Small intestine (tissue), 7 donors: ENCODE results near the gene ELF4. TPM values are rescaled to one million over a fixed set of nuclear protein-coding genes. Genes with fewer than 3 reads are reported as not detected.

Experiments used
- DNase-seq, 2 donors: peaks; one replicate each; pipeline versions ENCODE4 v3.0.0 to v3.0.0-alpha.2; 2013
- FAIRE-seq: peaks from 2 replicates; lab custom pipeline; 2012; peaks lifted over from hg19 to GRCh38; lab: Jason Lieb, UNC
- H3K27ac ChIP-seq, 3 donors: one replicate each; pipeline ENCODE4 v1.5.1; 2013; ENCODE audit warnings: low read length in 2 of 3, mild to moderate bottlenecking in 2 of 3, control low read depth in 1 of 3, inconsistent platforms in 1 of 3, low read depth in 1 of 3, moderate library complexity in 1 of 3
- H3K27me3 ChIP-seq, 3 donors: one replicate each; pipeline ENCODE4 v1.6.1; 2013; ENCODE audit warnings: low read length in 3 of 3, inconsistent platforms in 1 of 3; ENCODE audit not compliant: control insufficient read depth in 3 of 3, insufficient read depth in 3 of 3
- H3K36me3 ChIP-seq, 3 donors: one replicate each; pipeline ENCODE4 v1.6.1; 2013; ENCODE audit warnings: low read length in 3 of 3, inconsistent platforms in 1 of 3, low read depth in 1 of 3, mild to moderate bottlenecking in 1 of 3, moderate library complexity in 1 of 3; ENCODE audit not compliant: control insufficient read depth in 3 of 3, insufficient read depth in 2 of 3
- H3K4me1 ChIP-seq, 3 donors: one replicate each; pipeline ENCODE4 v1.6.1; 2013; ENCODE audit warnings: low read length in 2 of 3, inconsistent platforms in 1 of 3, low read depth in 1 of 3, mild to moderate bottlenecking in 1 of 3, moderate library complexity in 1 of 3; ENCODE audit not compliant: control insufficient read depth in 3 of 3, insufficient read depth in 2 of 3
- H3K4me3 ChIP-seq, 3 donors: one replicate each; pipeline ENCODE4 v1.5.1; 2013; ENCODE audit warnings: low read length in 3 of 3, control low read depth in 1 of 3, inconsistent platforms in 1 of 3, low read depth in 1 of 3, mild to moderate bottlenecking in 1 of 3, moderate library complexity in 1 of 3
- H3K9me3 ChIP-seq, 2 donors: one replicate each; pipeline ENCODE4 v1.6.1; 2013; ENCODE audit warnings: low read depth in 1 of 2, low read length in 1 of 2; ENCODE audit not compliant: control insufficient read depth in 2 of 2, insufficient read depth in 1 of 2
- WGBS, 3 donors: extraction: QIAGEN DNeasy Blood & Tissue Kit; methylation state at CpG; one replicate each; pipeline ENCODE4 v1.1.7; 2013; 5-methylcytosine and 5-hydroxymethylcytosine counted together
- polyA plus RNA-seq, 4 donors: library from polyadenylated mRNA; stranded (reverse) in 3 of 4; unstranded in 1 of 4; fragments of 200-250 nt in 3 of 4; fragments of 120-200 nt in 1 of 4; gene quantifications; one replicate each; pipeline versions ENCODE4 v1.2.1 to v1.2.3, GENCODE V29; 2013
- donor health status: healthy with polysubstance abuse.
- donor health status: control.
- donor health status: control.
- donor health status: Bipolar disorder and iron deficiency.
- donor health status: healthy.

ELF4 gene
- polyA plus RNA-seq, 4 donors, result 10.4 to 45.4 (median 13.7) TPM

GRCh38 chrX:130109429-130110378 lies 593 bp downstream of the ELF4 start:
- Histone ChIP-seq H3K4me1 (peaks cover 0 to 29% (median 0%) of the 10 kb centered on the region in 3 donors), H3K4me3 (peak overlapping the region; percentile 62 to 82 (median 82)), H3K36me3 (peaks cover 0 to 21% (median 0%) of the 10 kb centered on the region in 3 donors), H3K27ac (peak overlapping the region; percentile 91 to 96 (median 92)), H3K27me3 (no peaks in the 10 kb centered on the region), H3K9me3 (no peaks in the 10 kb centered on the region)
- DNase-seq (peak in 1 of 2 donors; percentile 52), FAIRE-seq (no peak)
- WGBS, 3 donors, result 1 to 40% (median 12%) methylated on average over 28 to 81 of the region's 81 CpGs

DNA sequence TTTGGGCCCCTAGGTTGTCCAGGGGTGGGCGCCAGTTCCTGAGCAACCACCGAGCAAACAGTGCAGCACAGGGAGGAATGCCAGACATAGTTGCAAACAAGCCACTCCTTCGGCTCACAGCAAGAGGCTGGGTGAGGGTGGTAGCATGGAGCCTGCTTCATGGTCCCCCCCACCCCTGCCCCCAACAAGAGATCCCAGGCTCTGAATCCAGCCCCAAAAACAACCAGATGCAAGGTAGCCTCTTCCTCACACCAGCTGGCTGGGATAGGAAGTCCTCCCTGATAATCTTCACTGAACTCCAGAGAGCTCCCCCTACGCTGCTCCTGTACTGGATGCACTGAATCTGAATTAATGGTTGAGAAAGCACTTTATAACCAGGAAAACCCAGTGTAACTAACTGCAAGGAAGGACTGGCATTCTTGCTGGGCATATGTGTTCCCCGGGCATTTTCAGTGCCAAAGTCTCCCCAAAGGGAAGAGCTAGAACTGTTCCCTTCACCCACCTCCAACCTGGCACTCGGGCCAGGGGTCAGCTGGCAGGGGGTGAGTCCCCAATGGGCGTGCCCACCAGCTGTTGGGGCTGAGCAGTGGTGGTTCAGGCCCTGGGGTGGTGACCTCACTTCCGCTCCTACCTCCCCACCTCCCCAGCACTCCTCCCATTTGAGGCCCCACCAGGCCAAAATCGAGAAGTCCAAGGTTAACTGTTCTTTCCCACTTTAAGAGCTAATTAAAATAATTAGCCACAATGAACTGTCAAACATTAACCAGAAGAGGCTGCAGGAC lies 1.5 kb downstream of the ELF4 start:
- H3K27me3 ChIP-seq, result no peaks in the 10 kb centered on the region
- H3K9me3 ChIP-seq, result no peaks in the 10 kb centered on the region
- H3K27ac ChIP-seq, result peak overlapping the region; percentile 91 to 96 (median 92)
- no peak for FAIRE-seq
- peaks cover 0 to 23% (median 0%) of the 10 kb centered on the region in 3 donors for H3K36me3 ChIP-seq
- peaks cover 0 to 29% (median 0%) of the 10 kb centered on the region in 3 donors for H3K4me1 ChIP-seq
- H3K4me3 ChIP-seq, result peak overlapping the region in 2 of 3 donors; percentile 62 to 82
- peak; percentile 81 to 85 for DNase-seq
- 15 to 32% (median 16%) methylated on average over 8 to 9 of the region's 9 CpGs for WGBS, 3 donors

- H3K36me3 ChIP-seq, result peaks cover 0 to 23% (median 0%) of the 10 kb centered on the region in 3 donors
- peaks cover 0 to 29% (median 0%) of the 10 kb centered on the region in 3 donors for H3K4me1 ChIP-seq
- H3K4me3 ChIP-seq, result no peak overlapping the region
- H3K9me3 ChIP-seq, result no peaks in the 10 kb centered on the region
- no peak for FAIRE-seq
- H3K27ac ChIP-seq, result peak overlapping the region in 1 of 3 donors; percentile 47
- no peak for DNase-seq
- no peaks in the 10 kb centered on the region for H3K27me3 ChIP-seq
- WGBS, 3 donors, result 53 to 72% (median 65%) methylated on average over 7 to 10 of the region's 10 CpGs
Observed at GRCh38 chrX:130106071-130106470, 4.2 kb downstream of the ELF4 start.

GRCh38 chrX:130105244-130105643 lies 5.1 kb downstream of the ELF4 start:
- no peak for FAIRE-seq
- WGBS, 3 donors, result 72 to 90% (median 73%) methylated on average over 3 of the region's 3 CpGs
- Histone ChIP-seq H3K27me3 (no peaks in the 10 kb centered on the region), H3K4me1 (peaks cover 0 to 32% (median 0%) of the 10 kb centered on the region in 3 donors), H3K4me3 (no peak overlapping the region), H3K9me3 (no peaks in the 10 kb centered on the region), H3K27ac (no peak overlapping the region), H3K36me3 (peaks cover 0 to 25% (median 0%) of the 10 kb centered on the region in 3 donors)
- DNase-seq, result no peak

- H3K9me3 ChIP-seq, result no peaks in the 10 kb centered on the region
- peaks cover 0 to 23% (median 0%) of the 10 kb centered on the region in 3 donors for H3K36me3 ChIP-seq
- no peak overlapping the region for H3K27ac ChIP-seq
- no peak for DNase-seq
- peaks cover 5 to 44% (median 6%) of the 10 kb centered on the region in 3 donors for H3K4me1 ChIP-seq
- FAIRE-seq, result no peak
- no peak overlapping the region for H3K4me3 ChIP-seq
- H3K27me3 ChIP-seq, result no peaks in the 10 kb centered on the region
- WGBS, 3 donors, result 76 to 84% (median 80%) methylated on average over 3 of the region's 3 CpGs
Observed at GRCh38 chrX:130103605-130104004, 6.7 kb downstream of the ELF4 start.

GRCh38 chrX:130100180-130100579 lies 10.1 kb downstream of the ELF4 start:
- H3K27ac ChIP-seq, result peak overlapping the region in 1 of 3 donors; percentile 11
- H3K36me3 ChIP-seq, result peaks cover 0 to 8% (median 0%) of the 10 kb centered on the region in 3 donors
- DNase-seq (peak; percentile 27 to 43), FAIRE-seq (no peak)
- no peaks in the 10 kb centered on the region for H3K27me3 ChIP-seq
- H3K9me3 ChIP-seq, result no peaks in the 10 kb centered on the region
- peaks cover 11 to 29% (median 12%) of the 10 kb centered on the region in 3 donors for H3K4me1 ChIP-seq
- no peak overlapping the region for H3K4me3 ChIP-seq
- 40 to 67% (median 47%) methylated on average over 5 of the region's 5 CpGs for WGBS, 3 donors

GRCh38 chrX:130098210-130098552 lies 12.1 kb downstream of the ELF4 start:
- Histone ChIP-seq H3K27me3 (no peaks in the 10 kb centered on the region), H3K9me3 (no peaks in the 10 kb centered on the region), H3K27ac (peak overlapping the region; percentile 48 to 73 (median 65)), H3K4me1 (peaks cover 11 to 35% (median 12%) of the 10 kb centered on the region in 3 donors), H3K36me3 (peaks cover 0 to 11% (median 3%) of the 10 kb centered on the region in 3 donors), H3K4me3 (no peak overlapping the region)
- WGBS, 3 donors, result 24 to 48% (median 45%) methylated on average over 5 of the region's 5 CpGs
- FAIRE-seq (no peak), DNase-seq (peak in 1 of 2 donors; percentile 19)
